Left ventricle myocardium inferior (tissue), 1 donor: ENCODE data around the gene CDH20. TPM values are rescaled to one million over a fixed set of nuclear protein-coding genes. Genes with fewer than 3 reads are reported as not detected.

ENCODE experiments used
- DNase-seq: peaks from one replicate; pipeline ENCODE4 v3.0.0-alpha.2; 2020
- H3K27ac ChIP-seq: fragments of 200-600 bp; replicated peaks from 2 replicates; pipeline ENCODE4 v1.8.0; 2021
- H3K27me3 ChIP-seq: fragments of 200-600 bp; 2 replicates; pipeline ENCODE4 v1.8.0; 2021; ENCODE audit warnings: low read depth
- H3K36me3 ChIP-seq: fragments of 200-600 bp; 2 replicates; pipeline ENCODE4 v1.8.0; 2021
- H3K4me1 ChIP-seq: fragments of 200-600 bp; 2 replicates; pipeline ENCODE4 v1.8.0; 2021
- H3K4me3 ChIP-seq: fragments of 200-600 bp; 2 replicates; pipeline ENCODE4 v1.8.0; 2021; ENCODE audit warnings: mild to moderate bottlenecking, moderate library complexity
- H3K9me3 ChIP-seq: fragments of 200-600 bp; replicated peaks from 2 replicates; pipeline ENCODE4 v1.8.0; 2021
- CTCF ChIP-seq: fragments of 200-600 bp; IDR thresholded peaks from 2 replicates; pipeline ENCODE4 v1.8.0; 2021; ENCODE audit warnings: antibody characterized with exemption, mild to moderate bottlenecking, borderline replicate concordance
- intact Hi-C: fragments of 100-400 bp; cut with micrococcal nuclease; formaldehyde crosslinking; loops from one replicate; pipeline ENCODE4 v1.11.0; 2022
- total RNA-seq: library from RNA; stranded (reverse); fragmentation: NEBNext Ultra II Directional; extraction: Animal tissue kit (Norgen Biotek cat#: 25700); gene quantifications from one replicate; pipeline ENCODE4 v1.2.1, GENCODE V29; 2021
- donor health status: DM: no; HTN: yes; CAD: no; lungs with severe emphysema.

The CDH20 gene
- total RNA-seq, 1 donor from 2014 or later = not detected

GRCh38 chr18:61466736-61467135 is 133.5 kb downstream of the CDH20 start:
- H3K4me1 ChIP-seq = peaks cover 7% of the 10 kb centered on the region
- H3K4me3 ChIP-seq = no peak overlapping the region
- no peak for DNase-seq
- no peak for TF ChIP-seq CTCF
- H3K36me3 ChIP-seq = no peaks in the 10 kb centered on the region
- intact Hi-C loops = no loop called here
- H3K9me3 ChIP-seq = no peaks in the 10 kb centered on the region
- no peak overlapping the region for H3K27ac ChIP-seq
- H3K27me3 ChIP-seq = no peaks in the 10 kb centered on the region

DNA sequence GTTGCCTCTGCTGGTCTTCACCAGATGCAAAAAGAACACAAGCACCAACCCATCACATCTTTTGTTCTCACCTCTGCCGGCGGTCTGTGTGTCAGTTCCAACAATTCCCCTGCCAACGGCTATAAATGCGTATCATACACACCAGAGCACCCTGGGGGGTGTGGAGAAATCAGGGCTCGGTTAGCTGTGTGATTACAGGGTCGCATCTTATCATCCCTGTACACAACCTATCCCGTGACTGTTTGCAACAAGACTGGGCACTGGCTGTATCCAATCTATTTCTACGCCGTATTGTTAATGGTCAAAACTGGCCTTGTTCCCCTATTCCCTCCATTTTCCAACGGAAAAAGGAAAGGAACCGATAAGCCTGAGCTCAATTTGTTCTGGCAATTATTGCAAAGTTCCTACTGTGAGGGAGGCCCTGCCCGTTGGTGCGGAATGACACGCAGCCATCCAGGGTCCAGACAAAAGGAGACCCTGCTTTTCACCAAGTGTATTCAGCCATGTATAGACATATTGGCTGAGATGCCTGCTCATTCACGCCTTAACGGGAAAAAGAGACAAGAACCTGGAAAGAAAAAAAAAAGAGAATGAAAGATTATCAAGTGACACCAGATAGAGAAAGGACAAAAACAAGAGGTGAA is 136.9 kb downstream of the CDH20 start:
- peaks cover 15% of the 10 kb centered on the region for H3K4me1 ChIP-seq
- H3K9me3 ChIP-seq = no peaks in the 10 kb centered on the region
- no peak overlapping the region for H3K4me3 ChIP-seq
- H3K36me3 ChIP-seq = no peaks in the 10 kb centered on the region
- no peak for DNase-seq
- intact Hi-C loops = no loop called here
- H3K27ac ChIP-seq = no peak overlapping the region
- no peaks in the 10 kb centered on the region for H3K27me3 ChIP-seq
- no peak for TF ChIP-seq CTCF

GRCh38 chr18:61471541-61471940 is 138.3 kb downstream of the CDH20 start:
- H3K4me1 ChIP-seq = peaks cover 15% of the 10 kb centered on the region
- H3K36me3 ChIP-seq = no peaks in the 10 kb centered on the region
- no peak for DNase-seq
- H3K27me3 ChIP-seq = no peaks in the 10 kb centered on the region
- H3K27ac ChIP-seq = no peak overlapping the region
- intact Hi-C loops = no loop called here
- no peaks in the 10 kb centered on the region for H3K9me3 ChIP-seq
- TF ChIP-seq CTCF = no peak
- H3K4me3 ChIP-seq = no peak overlapping the region

- intact Hi-C loops = no loop called here
- no peak for DNase-seq
- Histone ChIP-seq H3K36me3 (no peaks in the 10 kb centered on the region), H3K4me3 (no peak overlapping the region), H3K9me3 (no peaks in the 10 kb centered on the region), H3K27ac (no peak overlapping the region), H3K27me3 (no peaks in the 10 kb centered on the region), H3K4me1 (peaks cover 15% of the 10 kb centered on the region)
- TF ChIP-seq CTCF = no peak
These were observed 138.7 kb downstream of the CDH20 start for GRCh38 chr18:61471942-61472341.

- no peak overlapping the region for H3K4me3 ChIP-seq
- DNase-seq = no peak
- no peak overlapping the region for H3K27ac ChIP-seq
- no peaks in the 10 kb centered on the region for H3K9me3 ChIP-seq
- no peaks in the 10 kb centered on the region for H3K36me3 ChIP-seq
- no peaks in the 10 kb centered on the region for H3K27me3 ChIP-seq
- no peak for TF ChIP-seq CTCF
- H3K4me1 ChIP-seq = peaks cover 15% of the 10 kb centered on the region
- intact Hi-C loops = no loop called here
These were observed 141.1 kb downstream of the CDH20 start for GRCh38 chr18:61474341-61474740.
